Measurements from ENCODE around the gene TLE1. TPM values are rescaled to one million over a fixed set of nuclear protein-coding genes. Genes with fewer than 3 reads are reported as not detected.

TLE1 gene
- total and polyA plus RNA-seq, 9 of the 15 experiments (the other 6 are each of a cell fraction or from before 2014, with no cell fraction given): 0.11 TPM; not detected in 8

DNA sequence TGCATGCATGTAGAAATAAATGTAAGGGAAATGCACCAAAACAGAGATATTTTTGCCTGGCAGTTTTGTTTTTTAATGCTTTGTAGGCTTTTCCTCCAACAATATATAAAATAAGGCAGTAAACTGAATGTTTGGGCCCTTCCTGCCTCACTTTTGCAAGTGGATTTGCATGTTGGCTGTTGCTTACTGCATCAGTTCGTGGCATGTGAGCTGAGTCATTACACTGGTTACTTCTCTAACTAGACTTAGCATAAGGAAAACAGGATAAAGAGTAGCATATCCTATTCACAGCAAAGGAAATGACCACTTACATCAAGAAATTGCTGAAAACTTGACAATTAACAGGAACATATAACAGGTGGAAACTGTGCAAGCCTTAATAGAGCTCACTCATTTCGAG, 113.4 kb downstream of the TLE1 start:
- Histone ChIP-seq H3K27ac (ENCODE audit: extremely low read depth, low read depth, low read length) (no peak overlapping the region), H2AFZ (ENCODE audit: low read depth, low read length) (no peak overlapping the region), H3K79me2 (ENCODE audit: control insufficient read depth, insufficient read depth, low read length) (no peaks in the 10 kb centered on the region), H3K9me3 (replicated peaks; ENCODE audit: control insufficient read depth, insufficient read depth, low read depth, low read length) (no peaks in the 10 kb centered on the region), H3K4me2 (ENCODE audit: insufficient read depth, low read length) (no peak overlapping the region), H3K4me1 (replicated peaks in 1 of 2; ENCODE audit: control insufficient read depth in 2 of 2, insufficient read depth in 2 of 2, low read length in 2 of 2) (no peaks in the 10 kb centered on the region), H3K36me3 (ENCODE audit: control insufficient read depth, insufficient read depth, low read length) (no peaks in the 10 kb centered on the region), H4K20me1 (replicated peaks; ENCODE audit: control insufficient read depth, insufficient read depth, low read length) (no peaks in the 10 kb centered on the region), H3K9me1 (ENCODE audit: control insufficient read depth, insufficient read depth, low read length) (no peaks in the 10 kb centered on the region), H3K4me3 (no peak overlapping the region), H3K9ac (ENCODE audit: insufficient read depth in 1 of 2, low read depth in 2 of 2, low read length in 2 of 2) (no peak overlapping the region), H3K27me3 (ENCODE audit: control insufficient read depth in 2 of 2, insufficient read depth in 2 of 2, low read length in 2 of 2) (no peaks in the 10 kb centered on the region)
- FAIRE-seq: no peak
- no peak for ATAC-seq
- DNase-seq (ENCODE audit: extremely low read depth in 1 of 4, low spot score in 3 of 4): no peak
- intact Hi-C loops (cut with micrococcal nuclease) (no loop called here), in situ Hi-C loops (cut with MboI) (no loop called here)
- TF ChIP-seq HDAC3 (IDR thresholded peaks at IDR 0.05; ENCODE audit: borderline replicate concordance, partially characterized antibody) (no peak), MYC (IDR thresholded peaks at IDR 0.05; ENCODE audit: low read depth, low read length) (no peak), MYC (CRISPR knock-in tag; IDR thresholded peaks at IDR 0.05; ENCODE audit: borderline replicate concordance, low read depth) (no peak), PATZ1 (CRISPR knock-in tag; IDR thresholded peaks at IDR 0.05; ENCODE audit: borderline replicate concordance) (no peak), HNRNPL (IDR thresholded peaks at IDR 0.05; ENCODE audit: low read depth, low read length) (no peak), SAFB (IDR thresholded peaks at IDR 0.05; ENCODE audit: borderline replicate concordance, low read depth, low read length) (no peak), NCOA2 (IDR thresholded peaks at IDR 0.05; ENCODE audit: partially characterized antibody in 2 of 2) (no peak), RERE (CRISPR knock-in tag; IDR thresholded peaks at IDR 0.05; ENCODE audit: borderline replicate concordance) (no peak), SIN3A (IDR thresholded peaks at IDR 0.05; ENCODE audit: borderline replicate concordance in 2 of 2, control insufficient read depth in 1 of 2, low read depth in 2 of 2, low read length in 2 of 2) (no peak), TAF7 (tag; IDR thresholded peaks at IDR 0.05) (no peak), CC2D1A (IDR thresholded peaks at IDR 0.05) (no peak), JUND (IDR thresholded peaks at IDR 0.05; ENCODE audit: borderline replicate concordance, low read depth, low read length) (no peak), JUND (tag; IDR thresholded peaks at IDR 0.05; ENCODE audit: borderline replicate concordance, low read depth, low read length) (no peak), FOXA3 (CRISPR knock-in tag; conservative IDR thresholded peaks at IDR 0.05 in 1 of 2, IDR thresholded peaks at IDR 0.05 in 1 of 2) (no peak), TBP (optimal IDR thresholded peaks at IDR 0.05; ENCODE audit: low read depth, low read length) (no peak), SMAD4 (CRISPR knock-in tag; conservative IDR thresholded peaks at IDR 0.05) (no peak)
- ChIA-PET POLR2A (interaction anchor here (0.7 to 0.9 kb wide), 2 partner anchors 12 to 33 kb away, joined by 3 to 4 read pairs; no protein-coding TSS in a partner anchor), CTCF (ENCODE audit: low intra/inter-chr PET ratio) (no interaction called here)
- WGBS (ENCODE audit: insufficient coverage, low coverage, missing lambda C conversion rate): 0% methylated on average over 2 of the region's 2 CpGs
- no TSS peak for BruUV-seq (replicated peaks)
